GM12864 (cell line): ENCODE data around the gene ZNF670.
A peak's percentile ranks its signal among the peaks of the same experiment; 100 is the strongest.

ENCODE experiments used
- DNase-seq: peaks from one replicate; pipeline ENCODE4 v3.0.0-alpha.2; 2011; ENCODE audit warnings: low read depth
- H3K4me3 ChIP-seq: 2 replicates; pipeline ENCODE4 v1.5.1; 2011; ENCODE audit warnings: mild to moderate bottlenecking, low read depth, low read length, control low read depth
- CTCF ChIP-seq: IDR thresholded peaks from 2 replicates; pipeline ENCODE4 v1.5.1; 2011; ENCODE audit warnings: low read depth, mild to moderate bottlenecking, moderate library complexity, low read length, control low read depth, inconsistent platforms; ENCODE audit errors: missing control alignments

ZNF670 gene

GRCh38 chr1:247079141-247079874 lies 697 bp upstream of the ZNF670 start:
- H3K4me3 ChIP-seq, result peak overlapping the region; percentile 77
- no peak for TF ChIP-seq CTCF
- no peak for DNase-seq

- TF ChIP-seq CTCF, result no peak
- no peak for DNase-seq
- H3K4me3 ChIP-seq, result peak overlapping the region; percentile 77
Observed at GRCh38 chr1:247077876-247078257, 744 bp downstream of the ZNF670 start.

- no peak overlapping the region; the same call in 1 of the 2 replicates for H3K4me3 ChIP-seq
- TF ChIP-seq CTCF, result no peak
- no peak for DNase-seq
Observed at GRCh38 chr1:247077213-247077612, 1.4 kb downstream of the ZNF670 start.

GRCh38 chr1:247070645-247071044 lies 8.0 kb downstream of the ZNF670 start:
- H3K4me3 ChIP-seq, result no peak overlapping the region
- TF ChIP-seq CTCF, result no peak
- DNase-seq, result no peak

GRCh38 chr1:247064304-247064703 lies 14.3 kb downstream of the ZNF670 start:
- no peak for TF ChIP-seq CTCF
- no peak for DNase-seq
- H3K4me3 ChIP-seq, result no peak overlapping the region

- no peak overlapping the region for H3K4me3 ChIP-seq
- DNase-seq, result no peak
- TF ChIP-seq CTCF, result no peak
Observed at GRCh38 chr1:247060771-247061170, 17.8 kb downstream of the ZNF670 start.

- H3K4me3 ChIP-seq, result no peak overlapping the region
- TF ChIP-seq CTCF, result no peak
- no peak for DNase-seq
Observed at GRCh38 chr1:247056071-247056470, 22.5 kb downstream of the ZNF670 start.
